ENCODE measurements around the gene PACS1. TPM values are rescaled to one million over a fixed set of nuclear protein-coding genes. Genes with fewer than 3 reads are reported as not detected.

PACS1 gene
- total and polyA plus RNA-seq, 2 donors = 9.2 to 29.5 TPM

GRCh38 chr11:66293777-66294625 is 223.9 kb downstream of the PACS1 start:
- Histone ChIP-seq H3K27me3 (ENCODE audit: control insufficient read depth in 2 of 2, insufficient read depth in 1 of 2, low read length in 1 of 2) (peaks cover 43 to 81% of the 10 kb centered on the region in 2 donors), H3K9me3 (ENCODE audit: control insufficient read depth in 2 of 2, insufficient read depth in 1 of 2, low read length in 1 of 2) (peaks cover 0 to 7% of the 10 kb centered on the region in 2 donors)
- DNase-seq (ENCODE audit: low read depth in 6 of 9, low spot score in 9 of 9) = no peak

More at GRCh38 chr11:66293777-66294625, 223.9 kb downstream of the PACS1 start:
- WGBS = 87% methylated on average over 30 of the region's 30 CpGs
- no peak overlapping the region for H3K27ac ChIP-seq (ENCODE audit: low read depth in 1 of 2, low read length in 1 of 2)
- peaks cover 14 to 22% of the 10 kb centered on the region in 2 donors for H3K4me1 ChIP-seq (ENCODE audit: control insufficient read depth in 2 of 2, insufficient read depth in 2 of 2, low read length in 2 of 2)
- H3K4me3 ChIP-seq (ENCODE audit: low read length in 2 of 2) = no peak overlapping the region
- H3K36me3 ChIP-seq (ENCODE audit: control insufficient read depth in 2 of 2, insufficient read depth in 2 of 2, low read length in 1 of 2) = no peaks in the 10 kb centered on the region

Other genes with a start within 250 kb of the PACS1 start
- 0.38 TPM for gene SNX32, start 236.3 kb upstream of the PACS1 start, total RNA-seq
- gene SNX32, start 236.3 kb upstream of the PACS1 start, polyA plus RNA-seq = 1.1 TPM
- gene CFL1, start 212.1 kb upstream of the PACS1 start, total RNA-seq = 1,006 TPM
- 673 TPM for gene CFL1, start 212.1 kb upstream of the PACS1 start, polyA plus RNA-seq
- gene MUS81, start 209.8 kb upstream of the PACS1 start, total RNA-seq = 46.8 TPM
- gene MUS81, start 209.8 kb upstream of the PACS1 start, polyA plus RNA-seq = 127 TPM
- gene EFEMP2, start 197.5 kb upstream of the PACS1 start, total RNA-seq = 11.9 TPM
- 41.8 TPM for gene EFEMP2, start 197.5 kb upstream of the PACS1 start, polyA plus RNA-seq
- 18.5 TPM for gene CTSW, start 190.4 kb upstream of the PACS1 start, total RNA-seq
- 4.2 TPM for gene CTSW, start 190.4 kb upstream of the PACS1 start, polyA plus RNA-seq
- 71.0 TPM for gene FIBP, start 181.8 kb upstream of the PACS1 start, total RNA-seq
- gene FIBP, start 181.8 kb upstream of the PACS1 start, polyA plus RNA-seq = 70.9 TPM
- gene CCDC85B, start 179.6 kb upstream of the PACS1 start, total RNA-seq = 30.5 TPM
- gene CCDC85B, start 179.6 kb upstream of the PACS1 start, polyA plus RNA-seq = 20.2 TPM
- gene FOSL1, start 169.9 kb upstream of the PACS1 start, total RNA-seq = 0.14 TPM
- gene FOSL1, start 169.9 kb upstream of the PACS1 start, polyA plus RNA-seq = 3.8 TPM
- gene C11orf68, start 151.2 kb upstream of the PACS1 start, total RNA-seq = 11.0 TPM
- gene C11orf68, start 151.2 kb upstream of the PACS1 start, polyA plus RNA-seq = 38.8 TPM
- gene DRAP1, start 150.8 kb upstream of the PACS1 start, total RNA-seq = 200 TPM
- gene DRAP1, start 150.8 kb upstream of the PACS1 start, polyA plus RNA-seq = 131 TPM
- 0.09 TPM for gene TSGA10IP, start 124.8 kb upstream of the PACS1 start, total RNA-seq
- 0.05 TPM for gene TSGA10IP, start 124.8 kb upstream of the PACS1 start, polyA plus RNA-seq
- gene SART1, start 108.5 kb upstream of the PACS1 start, total RNA-seq = 35.4 TPM
- 97.5 TPM for gene SART1, start 108.5 kb upstream of the PACS1 start, polyA plus RNA-seq
- 24.7 TPM for gene EIF1AD, start 68.1 kb upstream of the PACS1 start, total RNA-seq
- gene EIF1AD, start 68.1 kb upstream of the PACS1 start, polyA plus RNA-seq = 17.8 TPM
- 64.7 TPM for gene BANF1, start 67.8 kb upstream of the PACS1 start, total RNA-seq
- gene BANF1, start 67.8 kb upstream of the PACS1 start, polyA plus RNA-seq = 172 TPM
- 0.66 TPM for gene CST6, start 58.3 kb upstream of the PACS1 start, total RNA-seq
- gene CST6, start 58.3 kb upstream of the PACS1 start, polyA plus RNA-seq = 23.0 TPM
- 0.14 TPM for gene CATSPER1, start 43.8 kb upstream of the PACS1 start, total RNA-seq
- gene CATSPER1, start 43.8 kb upstream of the PACS1 start, polyA plus RNA-seq = 0.34 TPM
- gene GAL3ST3, start 21.1 kb upstream of the PACS1 start, total RNA-seq = 0.42 TPM
- gene GAL3ST3, start 21.1 kb upstream of the PACS1 start, polyA plus RNA-seq = 0.25 TPM
- 127 TPM for gene SF3B2, start 17.9 kb upstream of the PACS1 start, total RNA-seq
- gene SF3B2, start 17.9 kb upstream of the PACS1 start, polyA plus RNA-seq = 147 TPM
- 12.6 TPM for gene KLC2, start 187.4 kb downstream of the PACS1 start, total RNA-seq
- gene KLC2, start 187.4 kb downstream of the PACS1 start, polyA plus RNA-seq = 36.5 TPM
- 80.8 TPM for gene RAB1B, start 198.4 kb downstream of the PACS1 start, total RNA-seq
- 105 TPM for gene RAB1B, start 198.4 kb downstream of the PACS1 start, polyA plus RNA-seq
- gene CNIH2, start 207.9 kb downstream of the PACS1 start, total RNA-seq = 1.6 TPM
- gene CNIH2, start 207.9 kb downstream of the PACS1 start, polyA plus RNA-seq = 1.6 TPM
- 44.2 TPM for gene YIF1A, start 218.9 kb downstream of the PACS1 start, total RNA-seq
- gene YIF1A, start 218.9 kb downstream of the PACS1 start, polyA plus RNA-seq = 57.3 TPM
- not detected for gene TMEM151A, start 221.6 kb downstream of the PACS1 start, total RNA-seq
- gene TMEM151A, start 221.6 kb downstream of the PACS1 start, polyA plus RNA-seq = 0.02 TPM
- 3.0 TPM for gene CD248, start 246.8 kb downstream of the PACS1 start, total RNA-seq
- gene CD248, start 246.8 kb downstream of the PACS1 start, polyA plus RNA-seq = 7.7 TPM

All from thymus (tissue), 11 donors.